A549 (cell line): Measurements from ENCODE around the gene TES.

Source experiments
- MAFK ChIP-seq: fragments of 450-650 bp; IDR thresholded peaks from 2 replicates; pipeline ENCODE4 v1.6.1; 2014; ENCODE audit not compliant: partially characterized antibody
- RNF2 ChIP-seq: fragments of 200-600 bp; sonication (generic); IDR thresholded peaks from 2 replicates; pipeline ENCODE4 v1.6.1; 2016; ENCODE audit warnings: low read depth, mild to moderate bottlenecking, antibody characterized with exemption, moderate library complexity, borderline replicate concordance
- TF ChIP-seq, protein P1 (sequence below): fragments of >200 bp; sonication (Bioruptor Twin); formaldehyde crosslinking; IDR thresholded peaks from 3 replicates; pipeline ENCODE4 v1.5.1; 2016

DNA sequence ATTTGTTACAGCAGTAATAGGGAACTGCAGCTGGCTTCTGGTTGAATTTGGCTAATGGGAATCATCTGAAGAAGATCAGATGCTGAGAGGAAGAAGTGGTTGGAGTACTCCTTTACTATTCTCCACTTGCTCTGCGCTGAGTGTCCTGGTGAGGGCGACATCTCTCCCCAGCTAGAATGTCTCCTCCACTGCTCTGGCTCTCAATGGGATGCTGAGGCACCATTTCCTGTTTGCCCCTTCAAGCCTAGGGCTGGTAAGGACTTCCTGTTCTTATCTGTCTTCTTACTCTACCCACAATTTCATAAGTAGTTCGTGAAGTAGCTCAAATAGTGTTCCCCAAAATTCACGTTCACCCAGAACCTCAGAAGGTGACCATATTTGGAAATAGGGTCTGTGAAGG, 43.2 kb upstream of the TES start:
- TF ChIP-seq RNF2 (no peak), MAFK (no peak)
- TF ChIP-seq, protein P1, sequence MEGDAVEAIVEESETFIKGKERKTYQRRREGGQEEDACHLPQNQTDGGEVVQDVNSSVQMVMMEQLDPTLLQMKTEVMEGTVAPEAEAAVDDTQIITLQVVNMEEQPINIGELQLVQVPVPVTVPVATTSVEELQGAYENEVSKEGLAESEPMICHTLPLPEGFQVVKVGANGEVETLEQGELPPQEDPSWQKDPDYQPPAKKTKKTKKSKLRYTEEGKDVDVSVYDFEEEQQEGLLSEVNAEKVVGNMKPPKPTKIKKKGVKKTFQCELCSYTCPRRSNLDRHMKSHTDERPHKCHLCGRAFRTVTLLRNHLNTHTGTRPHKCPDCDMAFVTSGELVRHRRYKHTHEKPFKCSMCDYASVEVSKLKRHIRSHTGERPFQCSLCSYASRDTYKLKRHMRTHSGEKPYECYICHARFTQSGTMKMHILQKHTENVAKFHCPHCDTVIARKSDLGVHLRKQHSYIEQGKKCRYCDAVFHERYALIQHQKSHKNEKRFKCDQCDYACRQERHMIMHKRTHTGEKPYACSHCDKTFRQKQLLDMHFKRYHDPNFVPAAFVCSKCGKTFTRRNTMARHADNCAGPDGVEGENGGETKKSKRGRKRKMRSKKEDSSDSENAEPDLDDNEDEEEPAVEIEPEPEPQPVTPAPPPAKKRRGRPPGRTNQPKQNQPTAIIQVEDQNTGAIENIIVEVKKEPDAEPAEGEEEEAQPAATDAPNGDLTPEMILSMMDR, result no peak
